Vagina (tissue), 2 donors: ENCODE measurements around the gene MEIOC. TPM values are rescaled to one million over a fixed set of nuclear protein-coding genes. Genes with fewer than 3 reads are reported as not detected.
"Not testable (repeated sequence)": the region's sequence is repeated elsewhere in the genome, so short reads cannot be mapped to it uniquely, and the experiment has no call there.

ENCODE experiments used
- DNase-seq, 2 donors: peaks; one replicate each; pipeline ENCODE4 v3.0.0-alpha.2; 2017; ENCODE audit errors: extremely low spot score in 2 of 2
- H3K27ac ChIP-seq: fragments of 200-600 bp; sonication (generic); one replicate; pipeline ENCODE4 v1.5.1; 2019
- H3K27me3 ChIP-seq: fragments of 200-600 bp; sonication (generic); one replicate; pipeline ENCODE4 v1.5.1; 2019
- H3K36me3 ChIP-seq, 2 donors: fragments of 200-600 bp; sonication (generic); one replicate each; pipeline ENCODE4 v1.5.1; 2017 to 2019
- H3K4me1 ChIP-seq: fragments of 200-600 bp; sonication (generic); one replicate; pipeline ENCODE4 v1.5.1; 2019
- H3K4me3 ChIP-seq, 2 donors: fragments of 200-600 bp; sonication (generic); 1 replicate in 1 of 2; 2 replicates in 1 of 2; pipeline ENCODE4 v1.5.1; 2016 to 2019
- H3K9me3 ChIP-seq: fragments of 200-600 bp; sonication (generic); one replicate; pipeline ENCODE4 v1.5.1; 2019
- CTCF ChIP-seq, 3 experiments: fragments of 450-650 bp in 2 of 3; fragments of 200-600 bp in 1 of 3; sonication (generic) in 1 of 3; IDR thresholded peaks; one replicate each; pipeline ENCODE4 v1.5.1; 2017 to 2019; ENCODE audit warnings: antibody characterized with exemption in 3 of 3, mild to moderate bottlenecking in 2 of 3, moderate library complexity in 2 of 3
- POLR2A ChIP-seq, 2 donors: fragments of 450-650 bp; IDR thresholded peaks; one replicate each; pipeline ENCODE4 v1.6.1; 2017; ENCODE audit warnings: antibody characterized with exemption in 2 of 2, mild to moderate bottlenecking in 2 of 2, moderate library complexity in 2 of 2
- POLR2AphosphoS5 ChIP-seq, 2 donors: sonication (generic); formaldehyde crosslinking; IDR thresholded peaks; one replicate each; pipeline ENCODE4 v1.9.0; 2017; ENCODE audit warnings: antibody characterized with exemption in 2 of 2, mild to moderate bottlenecking in 2 of 2, low read depth in 1 of 2; ENCODE audit not compliant: insufficient read depth in 1 of 2
- intact Hi-C: fragments of 100-400 bp; cut with DNase I; formaldehyde crosslinking; loops from one replicate; pipeline ENCODE4 v1.15.1; 2023
- total RNA-seq: library from RNA; depleted of rRNA; stranded (reverse); fragments of >200 nt; gene quantifications from one replicate; pipeline ENCODE4 v1.2.3, GENCODE V29; 2016

MEIOC gene
- total RNA-seq, 1 donor from 2014 or later = not detected

- no peak overlapping the region for H3K4me3 ChIP-seq
- no peak for TF ChIP-seq POLR2AphosphoS5 (IDR thresholded peaks at IDR 0.05; ENCODE audit: insufficient read depth in 1 of 2, low read depth in 1 of 2)
- TF ChIP-seq POLR2A (IDR thresholded peaks at IDR 0.05) = no peak
- no peak for TF ChIP-seq CTCF (IDR thresholded peaks at IDR 0.05)
- no peak overlapping the region for H3K27ac ChIP-seq
- no peaks in the 10 kb centered on the region for H3K9me3 ChIP-seq
- no peaks in the 10 kb centered on the region for H3K36me3 ChIP-seq
- no peaks in the 10 kb centered on the region for H3K4me1 ChIP-seq
- intact Hi-C loops = no loop called here
- no peak for DNase-seq
- H3K27me3 ChIP-seq = no peaks in the 10 kb centered on the region
Observed at GRCh38 chr17:44664867-44665266, 8.6 kb downstream of the MEIOC start.

GRCh38 chr17:44666006-44666405 lies 9.7 kb downstream of the MEIOC start:
- no peak for TF ChIP-seq POLR2A (IDR thresholded peaks at IDR 0.05)
- TF ChIP-seq POLR2AphosphoS5 (IDR thresholded peaks at IDR 0.05; ENCODE audit: insufficient read depth in 1 of 2, low read depth in 1 of 2) = no peak
- no peak for TF ChIP-seq CTCF (IDR thresholded peaks at IDR 0.05)
- no peaks in the 10 kb centered on the region for H3K27me3 ChIP-seq
- H3K4me1 ChIP-seq = no peaks in the 10 kb centered on the region
- H3K4me3 ChIP-seq = no peak overlapping the region
- H3K27ac ChIP-seq = no peak overlapping the region
- no peaks in the 10 kb centered on the region for H3K9me3 ChIP-seq
- DNase-seq = no peak
- no peaks in the 10 kb centered on the region for H3K36me3 ChIP-seq
- intact Hi-C loops = no loop called here

GRCh38 chr17:44672479-44673093 lies 16.3 kb downstream of the MEIOC start:
- Histone ChIP-seq H3K27me3 (no peaks in the 10 kb centered on the region), H3K4me1 (no peaks in the 10 kb centered on the region), H3K36me3 (no peaks in the 10 kb centered on the region), H3K4me3 (no peak overlapping the region), H3K27ac (no peak overlapping the region), H3K9me3 (no peaks in the 10 kb centered on the region)
- no peak for TF ChIP-seq POLR2AphosphoS5 (IDR thresholded peaks at IDR 0.05; ENCODE audit: insufficient read depth in 1 of 2, low read depth in 1 of 2)
- no peak for TF ChIP-seq POLR2A (IDR thresholded peaks at IDR 0.05)
- TF ChIP-seq CTCF (IDR thresholded peaks at IDR 0.05) = peak in 1 of 3 experiments; percentile 24
- no peak for DNase-seq
- intact Hi-C loops = no loop called here

- DNase-seq = no peak
- TF ChIP-seq POLR2AphosphoS5 (IDR thresholded peaks at IDR 0.05; ENCODE audit: insufficient read depth in 1 of 2, low read depth in 1 of 2) = no peak
- TF ChIP-seq POLR2A (IDR thresholded peaks at IDR 0.05) = no peak
- no peak for TF ChIP-seq CTCF (IDR thresholded peaks at IDR 0.05)
- Histone ChIP-seq H3K4me1 (no peaks in the 10 kb centered on the region), H3K27me3 (no peaks in the 10 kb centered on the region), H3K27ac (no peak overlapping the region), H3K4me3 (no peak overlapping the region), H3K36me3 (no peaks in the 10 kb centered on the region), H3K9me3 (no peaks in the 10 kb centered on the region)
- intact Hi-C loops = no loop called here
Observed at GRCh38 chr17:44673893-44674292, 17.6 kb downstream of the MEIOC start.

- Histone ChIP-seq H3K9me3 (no peaks in the 10 kb centered on the region), H3K27ac (no peak overlapping the region), H3K36me3 (peaks cover 0 to 15% of the 10 kb centered on the region in 2 donors)
Observed at GRCh38 chr17:44677136-44677535, 20.9 kb downstream of the MEIOC start.

GRCh38 chr17:44683303-44683702 lies 27.0 kb downstream of the MEIOC start:
- H3K4me1 ChIP-seq, H3K27me3 ChIP-seq, intact Hi-C loops, H3K4me3 ChIP-seq, H3K27ac ChIP-seq, DNase-seq, H3K9me3 ChIP-seq: not testable (repeated sequence)
- H3K36me3 ChIP-seq = peaks cover 0 to 27% of the 10 kb centered on the region in 2 donors

More at GRCh38 chr17:44677136-44677535, 20.9 kb downstream of the MEIOC start:
- intact Hi-C loops = no loop called here
- no peaks in the 10 kb centered on the region for H3K4me1 ChIP-seq
- no peak for DNase-seq
- no peak overlapping the region for H3K4me3 ChIP-seq
- TF ChIP-seq POLR2A (IDR thresholded peaks at IDR 0.05) (no peak), POLR2AphosphoS5 (IDR thresholded peaks at IDR 0.05; ENCODE audit: insufficient read depth in 1 of 2, low read depth in 1 of 2) (no peak), CTCF (IDR thresholded peaks at IDR 0.05) (no peak)
- no peaks in the 10 kb centered on the region for H3K27me3 ChIP-seq
